Osteoblast (primary cell): Measurements from ENCODE around the gene SLC23A2. TPM values are rescaled to one million over a fixed set of nuclear protein-coding genes. Genes with fewer than 3 reads are reported as not detected.

Experiments used
- DNase-seq: peaks from one replicate; pipeline ENCODE4 v3.0.0; 2011; ENCODE audit warnings: low spot score, mixed read lengths; ENCODE audit not compliant: insufficient read length; ENCODE audit errors: missing footprints
- H2AFZ ChIP-seq: 2 replicates; pipeline ENCODE4 v1.6.0; 2011; ENCODE audit warnings: mild to moderate bottlenecking, low read length
- H3K27ac ChIP-seq: 2 replicates; pipeline ENCODE4 v1.5.1; 2011; ENCODE audit warnings: mild to moderate bottlenecking, low read depth, low read length, moderate library complexity
- H3K27me3 ChIP-seq: 2 replicates; pipeline ENCODE4 v1.6.0; 2012; ENCODE audit warnings: mild to moderate bottlenecking, control low read depth, inconsistent platforms, low read length, moderate library complexity; ENCODE audit not compliant: insufficient read depth
- H3K36me3 ChIP-seq: 2 replicates; pipeline ENCODE4 v1.5.1; 2011; ENCODE audit warnings: mild to moderate bottlenecking, low read length, control low read depth, moderate library complexity; ENCODE audit not compliant: insufficient read depth
- H3K4me1 ChIP-seq: 2 replicates; pipeline ENCODE4 v1.5.1; 2011; ENCODE audit warnings: mild to moderate bottlenecking, low read length, control low read depth, moderate library complexity; ENCODE audit not compliant: insufficient read depth
- H3K4me2 ChIP-seq: 2 replicates; pipeline ENCODE4 v1.6.0; 2011; ENCODE audit warnings: mild to moderate bottlenecking, low read length; ENCODE audit not compliant: insufficient read depth
- H3K4me3 ChIP-seq: fragments of 200-600 bp; sonication (generic); 3 replicates; pipeline ENCODE4 v1.5.1; 2012; ENCODE audit warnings: mild to moderate bottlenecking, low read length, inconsistent platforms; ENCODE audit not compliant: insufficient read depth
- H3K79me2 ChIP-seq: 2 replicates; pipeline ENCODE4 v1.6.0; 2012; ENCODE audit warnings: mild to moderate bottlenecking, low read length, control low read depth, inconsistent platforms; ENCODE audit not compliant: insufficient read depth
- H3K9me3 ChIP-seq: 2 replicates; pipeline ENCODE4 v1.5.1; 2011; ENCODE audit warnings: low read depth, low read length, control low read depth
- H4K20me1 ChIP-seq: 2 replicates; pipeline ENCODE4 v1.6.0; 2012; ENCODE audit warnings: mild to moderate bottlenecking, low read length, control low read depth; ENCODE audit not compliant: insufficient read depth
- total RNA-seq: library from RNA; depleted of rRNA; stranded (reverse); fragments of >200 nt; gene quantifications from 2 replicates; pipeline ENCODE4 v1.2.3, GENCODE V29; 2012
- TF ChIP-seq, protein P1 (sequence below): IDR thresholded peaks from 2 replicates; pipeline ENCODE4 v1.5.1; 2011; ENCODE audit warnings: mild to moderate bottlenecking, low read depth, low read length, moderate library complexity; ENCODE audit errors: extremely low read depth

The SLC23A2 gene
- total RNA-seq, 1 donor: 20.6 TPM

DNA sequence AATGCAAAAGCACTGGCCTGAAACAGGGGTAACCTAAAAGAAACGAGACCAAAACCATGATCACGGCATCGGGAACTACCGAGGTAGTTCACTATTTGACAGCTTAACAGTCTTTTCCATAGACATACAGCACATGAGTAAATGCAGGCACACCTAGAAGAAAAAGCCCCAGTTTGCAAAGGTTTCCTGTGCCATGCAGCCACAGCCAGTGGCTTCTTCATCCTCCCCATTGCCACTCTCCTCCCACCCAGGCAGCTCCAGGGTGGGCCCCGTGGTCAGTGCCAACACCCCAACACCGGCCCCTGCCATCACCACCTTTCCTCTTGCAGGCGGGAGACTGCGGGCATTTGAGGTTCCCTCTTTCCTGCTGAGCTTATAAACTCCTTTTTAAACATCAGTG, 115.4 kb downstream of the SLC23A2 start:
- H3K36me3 ChIP-seq: peaks cover 10% of the 10 kb centered on the region
- TF ChIP-seq, protein P1, sequence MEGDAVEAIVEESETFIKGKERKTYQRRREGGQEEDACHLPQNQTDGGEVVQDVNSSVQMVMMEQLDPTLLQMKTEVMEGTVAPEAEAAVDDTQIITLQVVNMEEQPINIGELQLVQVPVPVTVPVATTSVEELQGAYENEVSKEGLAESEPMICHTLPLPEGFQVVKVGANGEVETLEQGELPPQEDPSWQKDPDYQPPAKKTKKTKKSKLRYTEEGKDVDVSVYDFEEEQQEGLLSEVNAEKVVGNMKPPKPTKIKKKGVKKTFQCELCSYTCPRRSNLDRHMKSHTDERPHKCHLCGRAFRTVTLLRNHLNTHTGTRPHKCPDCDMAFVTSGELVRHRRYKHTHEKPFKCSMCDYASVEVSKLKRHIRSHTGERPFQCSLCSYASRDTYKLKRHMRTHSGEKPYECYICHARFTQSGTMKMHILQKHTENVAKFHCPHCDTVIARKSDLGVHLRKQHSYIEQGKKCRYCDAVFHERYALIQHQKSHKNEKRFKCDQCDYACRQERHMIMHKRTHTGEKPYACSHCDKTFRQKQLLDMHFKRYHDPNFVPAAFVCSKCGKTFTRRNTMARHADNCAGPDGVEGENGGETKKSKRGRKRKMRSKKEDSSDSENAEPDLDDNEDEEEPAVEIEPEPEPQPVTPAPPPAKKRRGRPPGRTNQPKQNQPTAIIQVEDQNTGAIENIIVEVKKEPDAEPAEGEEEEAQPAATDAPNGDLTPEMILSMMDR: no peak
- no peak overlapping the region for H3K4me3 ChIP-seq
- H3K79me2 ChIP-seq: no peaks in the 10 kb centered on the region
- H3K27me3 ChIP-seq: no peaks in the 10 kb centered on the region
- no peaks in the 10 kb centered on the region for H3K9me3 ChIP-seq
- H3K4me1 ChIP-seq: no peaks in the 10 kb centered on the region
- DNase-seq: no peak
- H3K4me2 ChIP-seq: no peak overlapping the region
- H2AFZ ChIP-seq: no peak overlapping the region
- no peaks in the 10 kb centered on the region for H4K20me1 ChIP-seq
- no peak overlapping the region for H3K27ac ChIP-seq

DNA sequence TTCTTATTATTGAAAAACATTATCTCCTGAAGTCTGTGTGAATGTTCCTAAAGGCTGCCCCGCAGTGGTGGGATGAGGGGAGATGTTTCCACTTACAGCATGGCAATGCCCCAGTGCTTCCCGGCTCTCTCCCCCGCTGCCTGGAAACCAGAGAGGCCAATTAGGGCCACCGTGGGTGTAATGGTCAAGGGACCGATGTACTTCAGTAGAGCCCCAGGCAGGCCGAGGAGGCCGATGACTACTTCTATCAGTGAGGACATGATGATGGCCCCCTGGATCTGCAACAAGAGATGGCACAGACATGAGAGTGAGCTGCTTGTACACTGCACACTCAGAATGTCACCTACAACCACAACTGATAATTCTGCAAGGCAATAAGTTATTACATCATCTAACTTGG, 117.8 kb downstream of the SLC23A2 start:
- Histone ChIP-seq H3K9me3 (no peaks in the 10 kb centered on the region), H3K36me3 (peaks cover 17% of the 10 kb centered on the region), H2AFZ (no peak overlapping the region), H3K4me3 (no peak overlapping the region), H3K4me2 (no peak overlapping the region), H3K4me1 (no peaks in the 10 kb centered on the region), H3K79me2 (no peaks in the 10 kb centered on the region), H4K20me1 (no peaks in the 10 kb centered on the region), H3K27me3 (no peaks in the 10 kb centered on the region), H3K27ac (no peak overlapping the region)
- no peak for DNase-seq
- TF ChIP-seq, protein P1: no peak

DNA sequence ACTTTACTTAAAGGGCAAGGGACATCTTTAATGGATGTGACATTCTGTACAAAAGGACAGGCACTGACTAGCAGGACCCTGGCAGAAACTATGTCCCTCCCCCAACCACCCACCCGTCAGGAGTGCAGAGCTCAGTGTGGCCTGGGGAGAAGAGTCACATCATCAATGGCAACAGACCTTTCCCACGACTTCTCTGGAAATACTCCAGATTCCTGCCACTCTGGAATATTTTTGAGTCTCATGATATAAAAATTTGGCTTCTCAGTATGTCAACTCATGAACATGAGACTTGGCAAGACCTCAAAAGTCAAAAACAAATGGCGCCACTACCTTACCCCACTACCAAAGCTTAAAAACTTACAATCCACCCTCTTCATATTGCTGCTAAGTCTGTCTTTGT, 118.3 kb downstream of the SLC23A2 start:
- Histone ChIP-seq H3K9me3 (no peaks in the 10 kb centered on the region), H3K27me3 (no peaks in the 10 kb centered on the region), H4K20me1 (no peaks in the 10 kb centered on the region), H3K4me2 (no peak overlapping the region), H3K79me2 (no peaks in the 10 kb centered on the region), H2AFZ (no peak overlapping the region), H3K4me1 (no peaks in the 10 kb centered on the region), H3K36me3 (peaks cover 17% of the 10 kb centered on the region), H3K4me3 (no peak overlapping the region), H3K27ac (no peak overlapping the region)
- DNase-seq: no peak
- TF ChIP-seq, protein P1: no peak

DNA sequence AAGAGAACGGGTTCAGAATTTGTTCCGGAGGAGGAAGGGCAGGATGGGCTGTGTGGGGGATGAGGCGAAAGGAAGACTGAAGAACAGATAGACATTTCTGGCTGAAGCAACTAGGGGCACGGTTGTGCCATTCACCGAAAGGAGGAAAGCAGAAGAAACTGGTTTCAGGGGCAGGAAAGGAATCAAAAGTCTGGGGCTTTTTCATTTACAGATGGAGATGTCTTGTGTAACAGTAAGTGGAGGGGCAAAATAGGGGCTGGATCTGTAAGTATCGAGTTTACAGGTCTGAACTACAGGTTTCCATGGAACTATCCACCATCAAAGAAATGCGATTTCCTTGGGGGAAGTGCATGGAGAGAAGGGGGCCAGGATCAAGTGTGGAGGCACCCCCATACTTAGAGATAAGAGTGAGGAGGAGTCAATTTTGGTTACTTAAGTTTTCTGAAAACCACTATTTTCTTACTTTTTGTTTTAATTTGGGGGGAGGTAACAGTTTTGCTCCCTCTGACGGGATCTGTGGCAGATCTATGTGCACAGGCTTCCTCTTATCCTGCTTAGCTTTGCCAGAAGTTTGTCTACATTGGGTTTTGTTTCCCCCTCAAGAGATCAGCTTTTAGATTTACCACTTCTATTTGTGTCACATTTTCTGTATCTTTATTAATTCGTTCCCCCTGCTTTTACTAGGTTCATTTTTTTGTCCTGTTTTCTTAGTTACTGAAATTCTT, 120.1 kb downstream of the SLC23A2 start:
- no peaks in the 10 kb centered on the region for H4K20me1 ChIP-seq
- H3K27ac ChIP-seq: no peak overlapping the region
- no peak for DNase-seq
- no peaks in the 10 kb centered on the region for H3K4me1 ChIP-seq
- no peaks in the 10 kb centered on the region for H3K27me3 ChIP-seq
- peaks cover 17% of the 10 kb centered on the region for H3K36me3 ChIP-seq
- no peaks in the 10 kb centered on the region for H3K9me3 ChIP-seq
- H3K79me2 ChIP-seq: no peaks in the 10 kb centered on the region
- H3K4me2 ChIP-seq: no peak overlapping the region
- H3K4me3 ChIP-seq: no peak overlapping the region
- no peak overlapping the region for H2AFZ ChIP-seq
- TF ChIP-seq, protein P1: no peak
